Activated CD8-positive, alpha-beta memory T cell treated with anti-CD3 and anti-CD28 coated beads for 36 hours (primary cell): ENCODE data around the gene FOXO3. TPM values are rescaled to one million over a fixed set of nuclear protein-coding genes. Genes with fewer than 3 reads are reported as not detected.
"Not testable (repeated sequence)": the region's sequence is repeated elsewhere in the genome, so short reads cannot be mapped to it uniquely, and the experiment has no call there.

Experiments
- CTCF ChIA-PET: fragments of 350-600 bp; sonication (Branson Sonifier 250); formaldehyde crosslinking; loops from one replicate; lab custom pipeline; 2021; ENCODE audit warnings: antibody characterized with exemption; lab: Charles Lee
- POLR2A ChIA-PET: fragments of 350-600 bp; sonication (Branson Sonifier 250); formaldehyde crosslinking; loops from one replicate; lab custom pipeline; 2021; ENCODE audit warnings: antibody characterized with exemption; lab: Charles Lee
- total RNA-seq, 2 experiments: library from RNA; stranded (reverse); gene quantifications; one replicate each; pipeline ENCODE4 v1.2.3, GENCODE V29; 2021

Gene FOXO3
- total RNA-seq, 2 experiments from 2014 or later: 10.4 to 11.4 TPM

- CTCF ChIA-PET: interaction anchor here (0.7 kb wide), 1 partner anchor 776 kb away, joined by 4 read pairs; no protein-coding TSS in a partner anchor
- POLR2A ChIA-PET: interaction anchor here (0.7 kb wide), 1 partner anchor 67 kb away, joined by 7 read pairs; no protein-coding TSS in a partner anchor
Observed at GRCh38 chr6:108665495-108666196, 104.9 kb downstream of the FOXO3 start.

- POLR2A ChIA-PET: interaction anchor here (1.3 kb wide), 1 partner anchor 107 kb away, joined by 5 read pairs; no protein-coding TSS in a partner anchor
- CTCF ChIA-PET: interaction anchor here (0.8 kb wide), 1 partner anchor 11 kb away, joined by 3 read pairs; no protein-coding TSS in a partner anchor
Observed at GRCh38 chr6:108666656-108667260, 106.0 kb downstream of the FOXO3 start.

GRCh38 chr6:108667993-108668392 lies 107.3 kb downstream of the FOXO3 start:
- CTCF ChIA-PET: no interaction called here

GRCh38 chr6:108669673-108670072 lies 109.0 kb downstream of the FOXO3 start:
- CTCF ChIA-PET: no interaction called here

More at GRCh38 chr6:108667993-108668392, 107.3 kb downstream of the FOXO3 start:
- POLR2A ChIA-PET: no interaction called here

GRCh38 chr6:108671175-108671574 lies 110.5 kb downstream of the FOXO3 start:
- CTCF ChIA-PET: no interaction called here
- POLR2A ChIA-PET: no interaction called here

More at GRCh38 chr6:108669673-108670072, 109.0 kb downstream of the FOXO3 start:
- POLR2A ChIA-PET: no interaction called here

- POLR2A ChIA-PET: no interaction called here
- CTCF ChIA-PET: no interaction called here
Observed at GRCh38 chr6:108671790-108672189, 111.1 kb downstream of the FOXO3 start.

- POLR2A ChIA-PET: no interaction called here
Observed at GRCh38 chr6:108672641-108673040, 111.9 kb downstream of the FOXO3 start.

GRCh38 chr6:108673153-108673552 lies 112.4 kb downstream of the FOXO3 start:
- ChIA-PET CTCF (no interaction called here), POLR2A (no interaction called here)

More at GRCh38 chr6:108672641-108673040, 111.9 kb downstream of the FOXO3 start:
- CTCF ChIA-PET: no interaction called here

GRCh38 chr6:108673602-108674001 lies 112.9 kb downstream of the FOXO3 start:
- ChIA-PET POLR2A (no interaction called here), CTCF (interaction anchor here (0.7 kb wide), 1 partner anchor 20 kb away, joined by 4 read pairs; no protein-coding TSS in a partner anchor)

GRCh38 chr6:108675226-108676200 lies 114.8 kb downstream of the FOXO3 start:
- CTCF ChIA-PET: no interaction called here
- POLR2A ChIA-PET: no interaction called here

- POLR2A ChIA-PET: no interaction called here
- CTCF ChIA-PET: no interaction called here
Observed at GRCh38 chr6:108676555-108676954, 115.8 kb downstream of the FOXO3 start.

GRCh38 chr6:108677357-108677756 lies 116.6 kb downstream of the FOXO3 start:
- ChIA-PET POLR2A (no interaction called here), CTCF (interaction anchor here (1.3 kb wide), 1 partner anchor 11 kb away, joined by 3 read pairs; no protein-coding TSS in a partner anchor)

GRCh38 chr6:108677894-108678293 lies 117.2 kb downstream of the FOXO3 start:
- CTCF ChIA-PET: interaction anchor here (1.3 kb wide), 1 partner anchor 11 kb away, joined by 3 read pairs; no protein-coding TSS in a partner anchor
- POLR2A ChIA-PET: no interaction called here

GRCh38 chr6:108680314-108680713 lies 119.6 kb downstream of the FOXO3 start:
- ChIA-PET POLR2A (interaction anchor here (0.7 kb wide), 1 partner anchor 748 kb away, joined by 6 read pairs; no protein-coding TSS in a partner anchor), CTCF (interaction anchor here (0.7 kb wide), 1 partner anchor 114 kb away, joined by 5 read pairs; no protein-coding TSS in a partner anchor)

GRCh38 chr6:108681721-108682120 lies 121.0 kb downstream of the FOXO3 start:
- POLR2A ChIA-PET, CTCF ChIA-PET: not testable (repeated sequence)

- CTCF ChIA-PET, POLR2A ChIA-PET: not testable (repeated sequence)
Observed at GRCh38 chr6:108682383-108683119, 121.8 kb downstream of the FOXO3 start.

GRCh38 chr6:108683976-108684375 lies 123.3 kb downstream of the FOXO3 start:
- POLR2A ChIA-PET: not testable (repeated sequence)

GRCh38 chr6:108684771-108685329 lies 124.1 kb downstream of the FOXO3 start:
- ChIA-PET POLR2A (no interaction called here), CTCF (no interaction called here)

More at GRCh38 chr6:108683976-108684375, 123.3 kb downstream of the FOXO3 start:
- CTCF ChIA-PET: not testable (repeated sequence)
